GM11168 (cell line): ENCODE data around the gene MOCS3.

Experiments used
- in situ Hi-C: fragments of 300-500 bp; cut with MboI; formaldehyde crosslinking; loops from one replicate; pipeline ENCODE4 v1.12.0; 2022; ENCODE audit warnings: low sequenced_read_pairs; ENCODE audit not compliant: unreplicated experiment

The MOCS3 gene

DNA sequence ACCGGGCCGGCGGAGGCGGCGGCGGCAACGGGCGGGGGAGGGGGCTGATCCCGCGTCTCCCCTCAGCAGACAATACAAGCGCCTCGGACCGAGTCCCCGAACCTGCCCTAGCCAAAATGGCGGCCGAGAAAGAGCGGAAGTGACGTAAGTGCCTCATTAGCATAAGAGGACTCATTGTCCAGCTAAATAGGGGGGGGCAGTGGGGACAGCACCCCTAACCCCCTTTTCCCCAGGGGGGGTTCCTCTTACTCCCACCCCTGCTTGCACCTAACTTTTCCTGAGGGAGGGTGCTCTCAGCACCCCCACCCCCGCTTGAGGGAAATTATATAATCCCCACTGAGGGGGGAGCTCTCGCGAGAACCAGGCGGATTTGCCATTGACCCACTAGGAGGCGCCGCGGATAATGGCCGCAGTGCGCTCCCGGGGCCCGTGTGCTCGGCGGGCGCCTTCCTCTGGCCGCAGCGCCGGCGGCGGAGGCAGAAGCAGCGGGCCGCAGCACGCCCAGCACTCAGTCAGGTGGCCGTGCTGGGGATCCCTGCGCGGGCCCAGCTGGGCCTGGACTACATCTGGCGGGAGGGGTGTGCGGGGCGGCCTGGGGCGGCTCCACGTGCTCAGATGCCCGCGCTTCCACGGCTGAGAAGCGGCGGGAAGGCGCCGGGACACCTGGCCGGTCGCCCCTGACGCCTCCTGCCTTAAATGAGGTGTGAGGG is 27.2 kb upstream of the MOCS3 start, which contains the start of gene ADNP:
TSS of gene ADNP (minus strand) at position 132 of the 710 bp plus-strand sequence. CDS start 27,441 bp downstream, outside the sequence.
- in situ Hi-C loops, result loop anchor here (10.0 kb wide), 1 partner anchor 117 kb away; no protein-coding TSS in a partner anchor

DNA sequence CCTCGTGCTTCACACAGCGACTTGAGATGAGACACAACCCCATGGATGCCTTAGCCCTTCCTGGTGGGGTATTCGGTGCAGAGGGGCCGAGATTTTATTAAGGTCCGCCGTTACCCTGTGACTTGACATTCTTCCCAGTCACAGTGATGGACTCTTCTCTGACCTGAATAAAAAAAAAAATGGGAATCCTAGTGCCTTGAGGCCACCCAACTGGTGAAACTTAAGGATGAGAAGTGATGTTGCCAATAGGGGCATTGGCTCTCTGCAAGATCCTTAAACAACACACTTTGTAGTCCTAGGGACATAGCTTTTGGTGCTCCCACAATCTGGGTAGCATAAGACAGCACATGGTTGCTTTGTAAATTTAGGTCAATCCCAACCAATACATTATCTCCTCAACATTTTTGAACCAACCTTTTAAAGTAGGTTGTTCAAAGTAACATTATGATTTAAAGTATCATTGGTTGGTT is 26.6 kb upstream of the MOCS3 start:
- in situ Hi-C loops, result loop anchor here (10.0 kb wide), 1 partner anchor 117 kb away; no protein-coding TSS in a partner anchor

DNA sequence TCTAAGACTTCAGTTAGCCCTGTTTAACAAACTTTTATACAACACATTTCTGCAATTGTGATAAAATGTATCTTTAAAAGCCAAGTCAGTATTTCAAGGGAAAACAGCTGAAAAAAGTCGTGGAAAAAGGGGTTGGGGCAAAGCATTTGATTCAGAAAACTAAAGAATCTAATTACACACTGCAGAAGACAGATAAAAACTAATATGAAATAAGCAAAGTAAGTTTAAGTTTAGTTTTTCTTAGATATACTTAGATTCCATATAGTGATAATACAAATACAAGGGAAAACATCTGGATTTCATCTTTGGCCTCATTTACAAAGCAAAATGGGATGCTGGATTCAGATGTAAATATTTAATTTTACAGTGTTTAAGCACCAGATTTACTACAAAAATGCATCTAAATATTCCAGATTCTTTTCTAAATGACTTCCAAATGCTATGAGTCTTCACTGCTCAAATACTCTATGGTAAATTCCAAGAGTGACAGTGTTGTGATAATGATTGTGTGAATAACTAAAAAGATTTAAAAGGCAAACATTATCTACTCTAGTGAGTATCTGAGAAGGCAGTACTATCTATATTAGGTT is 25.8 kb upstream of the MOCS3 start:
- in situ Hi-C loops, result loop anchor here (10.0 kb wide), 1 partner anchor 118 kb away; no protein-coding TSS in a partner anchor

DNA sequence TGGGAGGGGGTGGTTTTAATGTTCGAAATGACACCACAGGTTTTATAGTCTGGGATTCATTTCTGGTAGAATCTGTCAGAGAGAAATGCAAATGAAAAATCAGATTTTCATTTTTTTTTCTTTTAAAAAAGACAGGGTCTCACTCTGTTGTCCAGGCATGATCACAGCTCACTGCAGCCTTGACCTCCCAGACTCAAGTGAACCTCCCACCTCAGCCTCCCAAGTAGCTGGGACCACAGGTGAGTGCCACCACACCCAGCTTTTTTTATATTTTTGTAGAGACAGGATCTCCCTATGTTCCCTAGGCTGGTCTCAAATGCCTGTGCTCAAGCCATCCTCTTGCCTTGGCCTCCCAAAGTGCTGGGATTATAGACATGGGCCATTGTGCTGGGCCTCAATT is 25.0 kb upstream of the MOCS3 start:
- in situ Hi-C loops, result loop anchor here (10.0 kb wide), 1 partner anchor 119 kb away; no protein-coding TSS in a partner anchor

DNA sequence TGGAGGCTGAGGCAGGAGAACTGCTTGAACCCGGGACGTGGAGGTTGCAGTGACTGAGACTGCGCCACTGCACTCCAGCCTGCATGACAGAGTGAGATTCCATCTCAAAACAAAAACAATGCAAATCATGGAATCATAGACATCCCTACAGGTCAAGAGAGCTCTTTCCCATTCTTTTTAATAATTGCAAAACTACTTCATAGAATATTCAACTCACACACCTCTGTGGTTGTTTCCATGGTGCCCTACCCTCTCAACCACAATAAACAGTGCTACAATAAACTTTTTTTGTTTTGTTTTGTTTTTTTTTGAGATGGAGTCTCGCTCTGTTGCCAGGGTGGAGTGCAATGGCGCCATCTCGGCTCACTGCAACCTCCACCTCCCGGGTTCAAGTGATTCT is 15.5 kb upstream of the MOCS3 start:
- in situ Hi-C loops, result no loop called here

DNA sequence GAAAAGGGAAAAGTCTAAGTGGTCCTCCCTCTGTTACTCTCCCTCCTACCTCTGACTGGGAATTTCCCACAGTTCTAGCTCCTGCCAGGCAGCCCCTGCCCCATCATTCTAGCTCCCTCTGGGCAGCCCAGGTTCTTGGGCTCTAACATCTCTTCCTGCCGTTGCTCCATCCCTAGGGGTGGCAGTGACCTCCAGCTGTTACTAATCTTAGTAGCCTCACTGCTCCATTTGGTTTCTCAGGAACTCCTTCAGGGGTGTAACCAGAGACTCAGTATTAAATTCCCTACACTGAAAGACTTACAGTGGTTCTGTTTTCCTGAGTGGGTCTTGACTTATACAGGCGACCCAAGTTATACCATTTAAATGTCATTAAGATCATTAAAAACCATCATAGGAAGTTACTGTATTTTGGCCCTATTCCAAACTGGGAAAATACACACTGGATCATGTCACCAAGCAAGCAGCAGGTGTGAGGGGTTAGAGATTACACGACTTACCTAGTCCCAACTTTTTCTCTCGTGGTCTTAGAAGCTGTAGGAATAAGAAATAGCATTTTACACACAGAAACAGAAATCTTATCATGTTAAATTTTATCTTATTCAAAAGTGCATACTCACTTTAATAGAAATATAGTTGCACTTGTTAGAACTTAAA is 10.4 kb upstream of the MOCS3 start:
- in situ Hi-C loops, result no loop called here

DNA sequence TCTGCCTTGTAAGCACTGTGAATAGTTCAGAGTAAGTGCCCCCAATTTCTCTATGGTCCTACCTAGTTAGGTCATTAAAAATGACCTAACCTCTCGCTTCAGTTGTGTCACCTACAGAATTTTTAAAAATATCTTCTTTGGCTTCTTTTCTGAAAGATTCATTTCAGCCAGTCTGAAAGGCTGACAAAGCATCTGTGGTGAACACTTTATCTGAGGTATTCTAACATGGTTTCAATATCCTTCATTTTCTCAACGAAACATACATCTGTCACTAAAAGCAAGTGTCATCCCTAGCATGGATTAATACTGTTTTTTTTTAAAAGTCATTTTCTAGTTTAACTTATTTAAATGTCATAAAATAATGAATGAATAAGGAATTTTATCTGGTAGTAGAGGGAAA is 5.4 kb upstream of the MOCS3 start:
- in situ Hi-C loops, result no loop called here

DNA sequence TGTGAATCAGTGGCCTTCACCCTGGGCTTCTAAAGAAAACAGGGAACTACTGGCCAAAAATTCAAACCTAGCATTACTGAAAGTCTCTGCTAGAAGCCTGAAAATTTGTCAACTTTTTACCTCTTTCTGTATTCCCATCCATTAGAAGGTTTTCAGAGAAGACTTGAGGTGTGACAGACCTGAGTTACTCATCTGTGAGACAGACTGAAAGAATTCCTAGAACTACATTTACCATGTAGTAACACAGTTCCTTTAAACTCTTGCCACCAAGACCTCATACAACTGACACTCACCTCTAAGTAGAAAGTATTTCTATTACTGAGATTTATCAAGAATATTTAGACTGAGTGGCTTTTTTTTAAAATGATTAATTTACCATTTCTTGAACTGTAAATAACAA is 4.8 kb upstream of the MOCS3 start:
- in situ Hi-C loops, result no loop called here

DNA sequence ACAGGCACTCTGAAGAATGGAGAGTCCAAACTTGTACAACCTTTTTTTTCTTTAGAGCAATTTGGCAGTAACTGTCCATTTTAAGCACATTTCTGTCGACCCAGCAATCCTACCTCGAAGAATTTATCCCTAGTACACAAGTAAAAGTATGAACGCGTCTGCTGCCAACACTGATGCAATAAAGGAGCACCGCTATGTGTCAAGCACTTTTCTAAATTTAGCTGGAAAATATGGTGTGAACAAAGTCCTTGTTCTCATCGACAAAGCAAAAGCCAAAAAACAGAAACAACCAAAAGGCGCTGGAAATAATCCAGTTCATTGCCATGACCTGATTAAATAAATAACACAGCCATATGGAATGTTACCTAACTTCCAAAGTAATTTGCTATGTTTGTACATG is 1.3 kb upstream of the MOCS3 start:
- in situ Hi-C loops, result no loop called here

DNA sequence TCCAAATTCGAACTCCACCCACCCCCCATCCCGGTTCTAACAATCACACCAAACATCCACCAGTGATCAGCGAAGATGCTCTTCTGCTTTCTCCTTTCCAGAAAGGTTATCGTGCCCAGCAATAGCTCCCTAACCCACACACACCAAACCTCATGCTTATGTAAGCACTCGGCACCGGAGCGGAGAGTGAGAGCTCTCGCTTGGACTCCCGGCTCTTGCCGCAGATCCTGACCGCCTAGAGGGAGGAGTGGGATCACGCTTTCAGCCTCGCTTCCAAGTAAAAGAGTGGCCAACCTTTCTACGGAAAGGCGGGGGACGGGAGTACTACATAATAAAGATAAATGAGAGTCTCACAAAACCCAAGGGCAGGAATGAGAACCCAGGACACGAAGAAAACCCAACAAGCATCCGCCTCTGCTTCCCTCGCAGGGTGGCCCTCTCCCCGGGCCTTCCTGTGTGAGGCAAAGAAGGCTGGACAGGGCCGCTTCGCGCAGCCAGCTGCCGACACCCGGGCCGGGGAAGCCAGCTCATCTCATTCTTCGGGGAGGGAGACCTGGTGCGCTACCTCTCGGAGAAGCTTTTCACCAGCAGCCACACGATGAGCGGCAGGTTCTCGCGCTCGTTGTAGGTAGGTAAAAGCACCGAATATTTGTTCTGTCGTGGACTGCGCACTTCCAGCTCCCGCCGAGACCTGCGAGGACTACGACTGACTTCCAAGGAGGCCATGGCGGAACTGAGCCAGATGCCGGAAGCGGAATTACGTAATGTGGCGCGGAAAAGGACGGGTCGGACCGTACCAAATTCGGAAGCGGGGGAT is 612 bp upstream of the MOCS3 start, which contains the start of gene DPM1:
TSS of gene DPM1 (minus strand) at position 735 of the 817 bp plus-strand sequence. CDS start at position 726, 9 bp downstream.
- in situ Hi-C loops, result no loop called here

DNA sequence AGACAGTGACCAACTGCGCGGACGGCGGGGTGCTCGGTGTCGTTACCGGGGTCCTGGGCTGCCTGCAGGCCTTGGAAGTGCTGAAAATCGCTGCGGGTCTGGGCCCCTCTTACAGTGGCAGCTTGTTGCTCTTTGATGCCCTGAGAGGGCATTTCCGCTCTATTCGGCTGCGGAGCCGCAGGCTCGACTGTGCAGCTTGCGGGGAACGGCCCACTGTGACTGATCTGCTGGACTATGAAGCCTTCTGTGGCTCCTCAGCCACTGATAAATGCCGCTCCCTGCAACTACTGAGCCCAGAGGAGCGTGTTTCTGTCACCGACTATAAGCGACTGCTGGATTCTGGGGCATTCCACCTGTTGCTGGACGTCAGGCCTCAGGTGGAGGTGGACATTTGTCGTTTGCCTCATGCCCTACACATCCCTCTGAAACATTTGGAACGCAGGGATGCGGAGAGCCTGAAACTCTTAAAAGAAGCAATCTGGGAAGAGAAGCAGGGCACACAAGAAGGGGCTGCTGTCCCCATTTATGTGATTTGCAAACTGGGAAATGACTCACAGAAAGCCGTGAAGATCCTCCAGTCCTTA is 1.0 kb downstream of the MOCS3 start:
- in situ Hi-C loops, result no loop called here

DNA sequence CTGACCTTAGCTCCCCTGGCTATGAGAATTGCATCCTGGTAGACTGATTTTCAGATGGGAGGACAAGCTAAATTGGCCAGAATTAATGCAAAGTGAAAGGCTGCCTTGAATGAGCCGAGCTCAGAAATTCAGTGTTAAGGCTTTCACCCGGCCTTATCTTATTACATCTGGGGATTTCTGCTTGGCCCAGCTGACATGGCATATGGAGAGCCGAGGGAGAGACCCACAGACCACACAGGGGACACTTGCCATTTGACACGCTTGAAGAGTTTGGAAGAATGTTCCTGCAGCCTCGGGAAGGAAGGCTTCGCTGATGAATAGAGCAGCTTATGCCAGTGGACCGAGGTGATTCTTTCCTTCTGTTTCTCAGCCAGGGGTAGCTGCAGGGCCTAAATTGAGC is 9.0 kb downstream of the MOCS3 start:
- in situ Hi-C loops, result no loop called here

DNA sequence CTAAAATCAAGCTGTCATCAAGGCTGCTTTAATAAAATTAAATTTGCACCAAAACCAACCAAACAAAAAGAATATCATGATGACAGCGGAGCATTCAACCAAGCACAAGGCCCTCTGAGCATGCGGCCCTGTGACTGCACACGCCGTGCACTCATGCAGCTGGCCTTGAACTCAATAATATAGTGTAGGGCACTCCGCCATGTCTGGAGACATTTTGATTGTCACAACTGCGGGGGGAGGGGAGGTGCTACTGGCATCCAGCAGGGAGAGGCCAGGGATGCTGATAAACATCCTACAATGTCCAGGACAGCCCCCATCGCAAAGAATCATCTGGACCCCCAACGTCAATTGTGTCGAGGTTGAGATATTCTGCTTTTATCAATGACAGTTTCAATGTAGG is 9.7 kb downstream of the MOCS3 start:
- in situ Hi-C loops, result no loop called here

DNA sequence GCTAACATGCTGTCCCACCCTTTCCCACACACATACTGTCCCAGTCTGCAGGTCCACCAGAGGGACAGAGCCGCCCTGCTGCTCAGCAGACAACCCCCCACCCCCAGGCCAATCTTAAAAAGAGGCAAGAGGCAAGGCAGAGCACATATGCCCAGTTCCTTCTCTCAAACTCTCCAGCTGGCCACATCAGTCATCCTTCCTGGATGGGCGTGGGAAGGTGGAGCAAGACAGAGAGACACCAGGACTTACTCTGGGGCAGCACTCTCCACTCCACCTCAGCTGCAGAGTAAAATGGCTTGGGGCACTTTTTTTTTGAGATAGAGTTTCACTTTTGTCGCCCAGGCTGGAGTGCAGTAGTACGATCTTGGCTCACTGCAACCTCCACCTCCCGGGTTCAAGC is 10.8 kb downstream of the MOCS3 start:
- in situ Hi-C loops, result no loop called here

DNA sequence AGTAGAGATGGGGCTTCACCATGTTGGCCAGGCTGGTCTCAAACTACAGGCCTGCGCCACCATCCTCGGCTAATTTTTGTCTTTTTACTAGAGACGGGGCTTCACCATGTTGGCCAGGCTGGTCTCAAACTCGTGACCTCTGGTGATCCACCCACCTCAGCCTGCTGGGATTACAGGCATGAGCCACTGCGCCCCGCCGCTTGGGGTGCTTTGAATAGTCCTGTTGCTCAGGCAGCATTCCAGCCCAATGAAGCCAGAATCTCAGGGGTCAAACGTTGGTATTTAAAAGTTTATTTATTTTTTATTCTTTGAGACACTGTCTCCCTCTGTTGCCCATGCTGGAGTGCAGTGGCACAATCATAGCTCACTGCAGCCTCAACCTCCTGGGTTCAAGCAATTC is 11.3 kb downstream of the MOCS3 start:
- in situ Hi-C loops, result no loop called here

DNA sequence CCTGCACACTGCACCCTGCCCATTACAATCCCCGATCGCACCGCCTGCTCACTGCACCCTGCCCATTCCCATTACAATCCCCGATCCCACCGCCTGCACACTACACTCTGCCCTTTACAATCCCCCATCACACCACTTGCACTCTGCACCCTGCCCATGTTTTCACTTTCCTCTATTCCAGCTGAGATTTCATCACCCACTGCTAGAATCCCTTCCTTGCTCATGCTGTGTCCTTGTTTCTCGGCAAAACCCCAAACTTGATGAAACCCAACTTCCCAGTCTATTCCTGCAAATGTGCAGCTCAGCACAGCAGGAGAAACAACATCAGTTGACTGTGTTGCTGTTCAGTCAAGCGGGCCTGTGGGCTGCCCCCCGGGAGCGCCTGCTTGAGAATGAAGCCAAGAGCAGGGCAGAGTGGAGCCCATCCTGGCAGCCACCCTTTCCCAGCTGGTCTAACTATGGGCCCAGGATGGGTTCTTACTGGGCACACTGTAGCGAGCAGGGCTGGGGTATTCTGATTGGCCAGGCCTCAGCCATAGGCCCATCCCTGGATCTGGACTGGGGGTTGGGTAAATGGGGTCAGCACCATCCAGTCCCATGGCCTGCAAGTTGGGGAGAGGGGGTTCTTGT is 17.2 kb downstream of the MOCS3 start:
- in situ Hi-C loops, result loop anchor here (25.0 kb wide), 1 partner anchor 611 kb away; no protein-coding TSS in a partner anchor

DNA sequence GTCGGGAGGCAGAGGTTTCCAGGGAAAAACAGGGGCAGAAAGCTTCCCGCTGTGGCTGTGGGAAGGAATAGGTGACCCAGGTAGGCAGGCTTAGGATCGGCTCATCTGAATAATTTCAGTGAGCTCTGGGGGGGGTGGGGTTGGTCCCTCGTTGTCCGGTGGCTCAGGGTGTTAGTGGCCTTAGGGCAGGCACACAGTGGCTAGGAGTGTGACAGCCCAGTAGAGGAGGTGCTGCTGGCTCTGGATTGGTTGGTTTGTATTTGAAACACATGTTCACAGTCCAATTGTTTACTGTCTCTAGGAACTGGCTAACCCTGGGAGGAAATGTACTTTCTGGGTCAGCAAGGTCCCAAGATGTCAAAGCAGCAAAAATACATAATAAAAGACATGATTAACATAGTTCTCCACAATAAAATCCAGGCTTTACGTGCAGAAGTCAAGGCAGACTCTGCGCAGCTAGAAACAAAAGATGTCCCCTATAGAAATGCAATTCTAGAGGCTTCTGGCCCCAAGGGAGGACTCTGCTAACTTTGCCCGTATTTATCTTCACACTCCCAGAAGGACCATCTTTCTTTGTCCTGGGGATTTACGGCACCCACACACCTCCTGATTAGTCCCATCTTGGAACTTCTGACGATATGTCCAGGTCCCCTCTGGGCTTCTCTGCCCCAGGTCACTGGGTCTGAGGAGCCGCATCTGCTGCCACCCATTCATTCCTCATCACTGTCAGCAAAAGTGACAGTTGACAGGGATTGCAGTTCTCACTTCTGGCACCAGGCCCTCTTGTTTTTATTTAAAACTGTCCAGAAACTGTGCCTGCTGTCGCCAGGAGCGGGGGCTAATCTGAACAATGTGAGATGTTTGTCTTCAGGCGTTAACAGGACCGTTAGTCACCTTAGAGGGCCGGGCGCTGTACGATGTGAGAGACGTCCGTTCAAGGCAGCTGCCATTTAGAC is 18.7 kb downstream of the MOCS3 start:
- in situ Hi-C loops, result loop anchor here (25.0 kb wide), 1 partner anchor 610 kb away; no protein-coding TSS in a partner anchor

DNA sequence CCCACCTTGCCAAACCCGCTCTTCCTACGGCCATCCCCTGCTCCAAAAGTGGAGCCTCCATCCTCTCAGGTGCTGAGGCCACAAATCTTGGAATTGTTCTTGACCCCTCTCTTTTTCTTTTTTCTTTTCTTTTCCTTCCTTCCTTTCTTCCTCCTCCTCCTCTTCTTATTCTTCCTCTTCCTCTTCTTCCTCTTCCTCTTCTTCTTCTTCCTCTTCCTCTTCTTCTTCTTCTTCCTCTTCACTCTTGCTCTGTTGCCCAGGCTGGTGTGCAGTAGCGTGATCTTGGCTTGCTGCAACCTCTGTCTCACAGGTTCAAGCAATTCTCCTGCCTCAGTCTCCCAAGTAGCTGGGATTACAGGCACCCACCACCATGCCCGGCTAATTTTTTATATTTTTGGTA is 19.9 kb downstream of the MOCS3 start:
- in situ Hi-C loops, result loop anchor here (25.0 kb wide), 1 partner anchor 609 kb away; no protein-coding TSS in a partner anchor
